CD14-positive monocyte (primary cell): Measurements from ENCODE around the gene MIPEP. TPM values are rescaled to one million over a fixed set of nuclear protein-coding genes. Genes with fewer than 3 reads are reported as not detected.

ENCODE experiments used
- DNase-seq, 3 donors: peaks; one replicate each; pipeline ENCODE4 v3.0.0-alpha.2; 2011 to 2022
- H2AFZ ChIP-seq: 2 replicates; pipeline ENCODE4 v1.6.0; 2012; ENCODE audit warnings: mild to moderate bottlenecking, low read depth, low read length, inconsistent platforms; ENCODE audit not compliant: insufficient read depth, poor library complexity, severe bottlenecking
- H3K27ac ChIP-seq, 2 donors: 1 replicate in 1 of 2; 2 replicates in 1 of 2; pipeline ENCODE4 v1.5.1; 2012 to 2013; ENCODE audit warnings: low read length in 2 of 2, control low read depth in 1 of 2, inconsistent platforms in 1 of 2, low read depth in 1 of 2, mild to moderate bottlenecking in 1 of 2
- H3K27me3 ChIP-seq, 2 donors: one replicate each; pipeline versions ENCODE4 v1.6.0 to v1.6.1; 2011 to 2013; ENCODE audit warnings: low read length in 2 of 2; ENCODE audit not compliant: control insufficient read depth in 2 of 2, insufficient read depth in 2 of 2
- H3K36me3 ChIP-seq, 2 donors: replicated peaks in 1 of 2; 1 replicate in 1 of 2; 2 replicates in 1 of 2; pipeline versions ENCODE4 v1.5.1 to v1.6.1; 2012 to 2013; ENCODE audit warnings: low read length in 2 of 2, control low read depth in 1 of 2, inconsistent platforms in 1 of 2, mild to moderate bottlenecking in 1 of 2; ENCODE audit not compliant: insufficient read depth in 2 of 2, control insufficient read depth in 1 of 2
- H3K4me1 ChIP-seq, 2 donors: 1 replicate in 1 of 2; 2 replicates in 1 of 2; pipeline versions ENCODE4 v1.5.1 to v1.6.1; 2012 to 2013; ENCODE audit warnings: low read length in 2 of 2, control low read depth in 1 of 2, inconsistent platforms in 1 of 2, mild to moderate bottlenecking in 1 of 2, moderate library complexity in 1 of 2; ENCODE audit not compliant: insufficient read depth in 2 of 2, control insufficient read depth in 1 of 2
- H3K4me2 ChIP-seq: replicated peaks from 2 replicates; pipeline ENCODE3; 2012; ENCODE audit warnings: low read length, moderate library complexity, mild to moderate bottlenecking; ENCODE audit not compliant: poor library complexity, severe bottlenecking; ENCODE audit errors: extremely low read depth
- H3K4me3 ChIP-seq, 3 experiments: fragments of 200-600 bp in 1 of 3; sonication (generic) in 1 of 3; replicated peaks in 1 of 3; 1 replicate in 2 of 3; 2 replicates in 1 of 3; pipeline ENCODE4 v1.5.1; 2011 to 2013; ENCODE audit warnings: low read length in 3 of 3, mild to moderate bottlenecking in 3 of 3, control low read depth in 2 of 3, low read depth in 2 of 3, inconsistent platforms in 1 of 3, moderate library complexity in 1 of 3
- H3K79me2 ChIP-seq: 2 replicates; pipeline ENCODE4 v1.6.0; 2012; ENCODE audit warnings: mild to moderate bottlenecking, control low read depth, inconsistent platforms, low read length, moderate library complexity; ENCODE audit not compliant: insufficient read depth
- H3K9ac ChIP-seq: 2 replicates; pipeline ENCODE4 v1.6.0; 2017; ENCODE audit warnings: low read length, mild to moderate bottlenecking; ENCODE audit not compliant: insufficient read depth, poor library complexity, severe bottlenecking
- H3K9me3 ChIP-seq, 2 donors: replicated peaks in 1 of 2; 1 replicate in 1 of 2; 2 replicates in 1 of 2; pipeline versions ENCODE4 v1.5.1 to v1.6.1; 2012 to 2013; ENCODE audit warnings: low read length in 2 of 2, control low read depth in 1 of 2; ENCODE audit not compliant: control insufficient read depth in 1 of 2, insufficient read depth in 1 of 2
- H4K20me1 ChIP-seq: 2 replicates; pipeline ENCODE4 v1.6.0; 2012; ENCODE audit warnings: mild to moderate bottlenecking, low read length, control low read depth, moderate library complexity; ENCODE audit not compliant: insufficient read depth
- H3K27ac Mint-ChIP-seq, 7 donors: one replicate each; pipeline ENCODE4 v1.8.0; 2020; ENCODE audit warnings: mild to moderate bottlenecking in 7 of 7, mixed read lengths in 7 of 7, moderate library complexity in 6 of 7, inconsistent platforms in 2 of 7
- H3K27me3 Mint-ChIP-seq, 3 donors: one replicate each; pipeline ENCODE4 v1.8.0; 2021 to 2022; ENCODE audit warnings: low read depth in 3 of 3, mild to moderate bottlenecking in 3 of 3, mixed read lengths in 3 of 3, moderate library complexity in 3 of 3, inconsistent platforms in 1 of 3
- H3K36me3 Mint-ChIP-seq, 2 donors: one replicate each; pipeline ENCODE4 v1.8.0; 2020; ENCODE audit warnings: mixed read lengths in 2 of 2, inconsistent platforms in 1 of 2, mild to moderate bottlenecking in 1 of 2
- H3K4me1 Mint-ChIP-seq: one replicate; pipeline ENCODE4 v1.8.0; 2020; ENCODE audit warnings: mild to moderate bottlenecking, mixed read lengths
- H3K4me3 Mint-ChIP-seq, 2 donors: one replicate each; pipeline ENCODE4 v1.8.0; 2020; ENCODE audit warnings: mild to moderate bottlenecking in 2 of 2, mixed read lengths in 2 of 2, moderate library complexity in 1 of 2
- H3K9me3 Mint-ChIP-seq, 7 donors: one replicate each; pipeline ENCODE4 v1.8.0; 2020 to 2022; ENCODE audit warnings: mixed read lengths in 7 of 7, mild to moderate bottlenecking in 6 of 7, moderate library complexity in 6 of 7, inconsistent platforms in 2 of 7
- WGBS: methylation state at CpG from one replicate; pipeline ENCODE4 v1.1.5; 2013; ENCODE audit warnings: missing lambda C conversion rate; ENCODE audit not compliant: insufficient coverage; 5-methylcytosine and 5-hydroxymethylcytosine counted together
- intact Hi-C, 2 donors: fragments of 100-400 bp; cut with micrococcal nuclease; formaldehyde crosslinking; loops; one replicate each; pipeline versions ENCODE4 v1.15.0 to v1.15.1; 2023
- polyA plus RNA-seq, 3 donors: library from polyadenylated mRNA; depleted of rRNA in 1 of 3; unstranded in 2 of 3; stranded (reverse) in 1 of 3; fragments of 300-500 nt in 2 of 3; fragments of >200 nt in 1 of 3; fragmentation: Illumina TruSeq in 2 of 3; gene quantifications; 1 replicate in 2 of 3; 2 replicates in 1 of 3; pipeline ENCODE4 v1.2.3, GENCODE V29; 2012 to 2021
- TF ChIP-seq, protein P1 (sequence below): fragments of 200-600 bp; IDR thresholded peaks from one replicate; pipeline ENCODE4 v1.8.0; 2022; ENCODE audit warnings: antibody characterized with exemption, mild to moderate bottlenecking

Gene MIPEP
- polyA plus RNA-seq, 3 donors: 1.2 to 9.9 (median 7.7) TPM

DNA sequence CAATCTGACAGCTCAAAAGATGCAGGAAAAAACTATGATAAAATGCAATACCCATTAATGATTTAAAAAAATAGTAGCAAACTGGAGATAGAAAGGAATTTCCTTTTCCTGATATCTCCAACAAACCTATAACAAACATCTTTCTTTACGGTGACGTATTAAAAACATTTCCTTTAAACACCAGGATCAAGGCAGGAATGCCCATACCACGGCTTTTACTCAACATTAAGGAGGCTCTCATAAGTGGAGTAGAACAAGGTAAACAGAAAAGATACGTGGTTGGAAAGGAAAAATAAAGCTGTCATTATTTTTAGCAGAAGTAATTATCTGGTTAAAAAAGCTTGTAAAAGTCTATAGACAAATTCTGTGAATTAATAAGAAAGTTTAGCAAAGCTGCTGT is 61.1 kb downstream of the MIPEP start:
- H4K20me1 ChIP-seq: no peaks in the 10 kb centered on the region
- no peak overlapping the region for H3K4me3 ChIP-seq
- Mint-ChIP-seq H3K27me3 (no peaks in the 10 kb centered on the region), H3K4me1 (no peaks in the 10 kb centered on the region), H3K27ac (no peak overlapping the region), H3K9me3 (peaks cover 2 to 11% (median 3%) of the 10 kb centered on the region in 7 donors), H3K36me3 (peaks cover 3 to 30% of the 10 kb centered on the region in 2 donors), H3K4me3 (no peak overlapping the region)
- H3K79me2 ChIP-seq: no peaks in the 10 kb centered on the region
- intact Hi-C loops: no loop called here
- no CpG with 5 or more reads among the region's 4 CpGs for WGBS
- no peaks in the 10 kb centered on the region for H3K9me3 ChIP-seq
- H3K27me3 ChIP-seq: no peaks in the 10 kb centered on the region
- H3K9ac ChIP-seq: no peak overlapping the region
- TF ChIP-seq, protein P1, sequence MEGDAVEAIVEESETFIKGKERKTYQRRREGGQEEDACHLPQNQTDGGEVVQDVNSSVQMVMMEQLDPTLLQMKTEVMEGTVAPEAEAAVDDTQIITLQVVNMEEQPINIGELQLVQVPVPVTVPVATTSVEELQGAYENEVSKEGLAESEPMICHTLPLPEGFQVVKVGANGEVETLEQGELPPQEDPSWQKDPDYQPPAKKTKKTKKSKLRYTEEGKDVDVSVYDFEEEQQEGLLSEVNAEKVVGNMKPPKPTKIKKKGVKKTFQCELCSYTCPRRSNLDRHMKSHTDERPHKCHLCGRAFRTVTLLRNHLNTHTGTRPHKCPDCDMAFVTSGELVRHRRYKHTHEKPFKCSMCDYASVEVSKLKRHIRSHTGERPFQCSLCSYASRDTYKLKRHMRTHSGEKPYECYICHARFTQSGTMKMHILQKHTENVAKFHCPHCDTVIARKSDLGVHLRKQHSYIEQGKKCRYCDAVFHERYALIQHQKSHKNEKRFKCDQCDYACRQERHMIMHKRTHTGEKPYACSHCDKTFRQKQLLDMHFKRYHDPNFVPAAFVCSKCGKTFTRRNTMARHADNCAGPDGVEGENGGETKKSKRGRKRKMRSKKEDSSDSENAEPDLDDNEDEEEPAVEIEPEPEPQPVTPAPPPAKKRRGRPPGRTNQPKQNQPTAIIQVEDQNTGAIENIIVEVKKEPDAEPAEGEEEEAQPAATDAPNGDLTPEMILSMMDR: no peak
- no peak overlapping the region for H3K4me2 ChIP-seq
- no peak overlapping the region for H2AFZ ChIP-seq
- no peak overlapping the region for H3K27ac ChIP-seq
- no peaks in the 10 kb centered on the region for H3K4me1 ChIP-seq
- DNase-seq: no peak
- peaks cover 0 to 6% of the 10 kb centered on the region in 2 donors for H3K36me3 ChIP-seq

DNA sequence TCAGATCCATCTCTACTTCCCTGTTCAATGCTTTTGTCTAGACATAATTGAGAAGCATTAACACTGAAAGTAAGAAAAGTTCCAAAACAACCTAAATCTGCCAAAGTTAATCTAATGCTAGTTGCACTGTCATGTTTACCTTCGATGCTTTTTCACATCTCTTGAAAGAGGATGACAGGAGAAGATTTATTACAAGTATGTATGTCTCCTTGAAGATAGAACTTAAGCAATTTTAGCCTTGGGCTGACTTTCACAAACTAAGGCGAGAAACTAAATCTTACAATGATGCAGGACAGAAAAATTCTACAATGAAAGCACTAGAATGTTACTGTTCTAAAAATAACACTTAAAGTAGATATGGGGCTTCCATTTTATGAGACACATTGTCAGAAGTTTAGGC is 64.0 kb downstream of the MIPEP start:
- H3K27ac Mint-ChIP-seq: no peak overlapping the region
- no peak overlapping the region for H2AFZ ChIP-seq
- intact Hi-C loops: no loop called here

More for the DNA sequence above, 64.0 kb downstream of the MIPEP start:
- H3K27me3 ChIP-seq: no peaks in the 10 kb centered on the region
- Mint-ChIP-seq H3K4me1 (no peaks in the 10 kb centered on the region), H3K36me3 (peaks cover 4 to 31% of the 10 kb centered on the region in 2 donors), H3K27me3 (no peaks in the 10 kb centered on the region), H3K9me3 (peaks cover 2 to 11% (median 3%) of the 10 kb centered on the region in 7 donors), H3K4me3 (no peak overlapping the region)
- H3K27ac ChIP-seq: no peak overlapping the region
- WGBS: no CpG with 5 or more reads among the region's 2 CpGs
- H3K36me3 ChIP-seq: peaks cover 0 to 6% of the 10 kb centered on the region in 2 donors
- H3K9ac ChIP-seq: no peak overlapping the region
- H3K9me3 ChIP-seq: no peaks in the 10 kb centered on the region
- H3K79me2 ChIP-seq: no peaks in the 10 kb centered on the region
- no peak for DNase-seq
- TF ChIP-seq, protein P1: no peak
- H4K20me1 ChIP-seq: no peaks in the 10 kb centered on the region
- H3K4me1 ChIP-seq: no peaks in the 10 kb centered on the region
- no peak overlapping the region for H3K4me3 ChIP-seq
- no peak overlapping the region for H3K4me2 ChIP-seq
